Aorta (tissue), 5 donors: ENCODE data around the gene PDXP. TPM values are rescaled to one million over a fixed set of nuclear protein-coding genes. Genes with fewer than 3 reads are reported as not detected.
"Not testable (repeated sequence)": the region's sequence is repeated elsewhere in the genome, so short reads cannot be mapped to it uniquely, and the experiment has no call there.

Source experiments
- ATAC-seq: fragments of 200-7000 bp; cut with Tn5 transposase; one replicate; pipeline ENCODE4 v1.9.1; 2022; ENCODE audit warnings: moderate library complexity; ENCODE audit not compliant: low FRiP score
- DNase-seq, 2 donors: peaks; one replicate each; pipeline ENCODE4 v3.0.0-alpha.2; 2020
- H3K27ac ChIP-seq, 2 donors: one replicate each; pipeline ENCODE4 v1.5.1; 2013; ENCODE audit warnings: low read length in 2 of 2, mild to moderate bottlenecking in 2 of 2, moderate library complexity in 2 of 2, control low read depth in 1 of 2, inconsistent platforms in 1 of 2, low read depth in 1 of 2
- H3K27me3 ChIP-seq, 2 donors: one replicate each; pipeline ENCODE4 v1.6.1; 2013; ENCODE audit warnings: control low read depth in 1 of 2, low read length in 1 of 2, mild to moderate bottlenecking in 1 of 2, moderate library complexity in 1 of 2; ENCODE audit not compliant: insufficient read depth in 2 of 2, control insufficient read depth in 1 of 2
- H3K36me3 ChIP-seq, 2 donors: one replicate each; pipeline ENCODE4 v1.6.1; 2013; ENCODE audit warnings: control low read depth in 1 of 2, low read length in 1 of 2, mild to moderate bottlenecking in 1 of 2; ENCODE audit not compliant: insufficient read depth in 2 of 2, control insufficient read depth in 1 of 2
- H3K4me1 ChIP-seq, 2 donors: one replicate each; pipeline ENCODE4 v1.6.1; 2013; ENCODE audit warnings: low read length in 2 of 2, control low read depth in 1 of 2, mild to moderate bottlenecking in 1 of 2, moderate library complexity in 1 of 2; ENCODE audit not compliant: insufficient read depth in 2 of 2, control insufficient read depth in 1 of 2
- H3K4me3 ChIP-seq, 2 donors: one replicate each; pipeline ENCODE4 v1.5.1; 2013; ENCODE audit warnings: low read length in 2 of 2, control low read depth in 1 of 2, mild to moderate bottlenecking in 1 of 2
- H3K9me3 ChIP-seq: one replicate; pipeline ENCODE4 v1.6.1; 2013; ENCODE audit warnings: mild to moderate bottlenecking, low read length; ENCODE audit not compliant: control insufficient read depth
- WGBS, 2 donors: extraction: QIAGEN DNeasy Blood & Tissue Kit; methylation state at CpG; one replicate each; pipeline ENCODE4 v1.1.7; 2013; 5-methylcytosine and 5-hydroxymethylcytosine counted together
- intact Hi-C, 2 donors: fragments of 100-400 bp; cut with DNase I; formaldehyde crosslinking; loops; one replicate each; pipeline versions ENCODE4 v1.14.2 to v1.15.0; 2022
- polyA plus RNA-seq, 2 donors: library from polyadenylated mRNA; stranded (reverse); fragments of 200-250 nt; gene quantifications; one replicate each; pipeline ENCODE4 v1.2.3, GENCODE V29; 2013
- total RNA-seq, 2 donors: library from RNA; stranded (reverse); fragmentation: NEBNext Ultra II Directional; extraction: Animal tissue kit (Norgen Biotek cat#: 25700); gene quantifications; one replicate each; pipeline ENCODE4 v1.2.1, GENCODE V29; 2021
- donor health status: healthy with polysubstance abuse.
- donor health status: Bipolar disorder and iron deficiency.
- donor health status: DM: no; HTN: no; CAD: no.
- donor health status: DM: no; HTN: no; CAD: no.
- donor health status: DM: yes; HTN: yes; CAD: no.

PDXP gene
- total and polyA plus RNA-seq, 4 donors: 4.0 to 16.2 (median 5.1) TPM

- H3K9me3 ChIP-seq: no peaks in the 10 kb centered on the region
- WGBS, 2 donors: 87 to 89% methylated on average over 15 of the region's 15 CpGs
- H3K27me3 ChIP-seq: no peaks in the 10 kb centered on the region
- no peaks in the 10 kb centered on the region for H3K36me3 ChIP-seq
- ATAC-seq (no peak), DNase-seq (no peak)
- H3K4me1 ChIP-seq: no peaks in the 10 kb centered on the region
- intact Hi-C loops: no loop called here
- H3K27ac ChIP-seq: no peak overlapping the region
- no peak overlapping the region for H3K4me3 ChIP-seq
Observed at GRCh38 chr22:37692627-37693285, 34.2 kb downstream of the PDXP start.

- H3K9me3 ChIP-seq, intact Hi-C loops, H3K27ac ChIP-seq, ATAC-seq, H3K27me3 ChIP-seq, H3K36me3 ChIP-seq, H3K4me3 ChIP-seq, H3K4me1 ChIP-seq, DNase-seq: not testable (repeated sequence)
- WGBS, 2 donors: 53 to 66% methylated on average over 7 of the region's 7 CpGs
Observed at GRCh38 chr22:37694131-37694530, 35.6 kb downstream of the PDXP start.

- H3K9me3 ChIP-seq, H3K4me3 ChIP-seq, H3K27me3 ChIP-seq, H3K36me3 ChIP-seq, DNase-seq, H3K27ac ChIP-seq, H3K4me1 ChIP-seq, ATAC-seq, intact Hi-C loops: not testable (repeated sequence)
- WGBS, 2 donors: 13 to 16% methylated on average over 13 of the region's 13 CpGs
Observed at GRCh38 chr22:37696260-37696656, 37.7 kb downstream of the PDXP start.

GRCh38 chr22:37696657-37697537 is 38.4 kb downstream of the PDXP start, which contains the start of gene TRIOBP:
Gene TRIOBP, plus strand, starts transcription at chr22:37697048. Its CDS starts 4,318 bp downstream, at chr22:37701366.
- H3K27ac ChIP-seq: peak within 1 kb of the TSS in 1 of 2 donors; percentile 13
- H3K4me3 ChIP-seq: no peak within 1 kb of the TSS
- WGBS, 2 donors: 13 to 14% methylated on average over 39 of the region's 39 CpGs
- H3K4me1 ChIP-seq: no peaks in the 10 kb centered on the region
- H3K27me3 ChIP-seq: no peaks in the 10 kb centered on the region
- no peaks in the 10 kb centered on the region for H3K36me3 ChIP-seq
- peak; percentile 98 for DNase-seq
- intact Hi-C loops: no loop called here
- ATAC-seq: peak; percentile 95
- H3K9me3 ChIP-seq: no peaks in the 10 kb centered on the region

GRCh38 chr22:37697538-37697835 is 39.0 kb downstream of the PDXP start:
- intact Hi-C loops: no loop called here
- Histone ChIP-seq H3K27ac (peak overlapping the region in 1 of 2 donors; percentile 13), H3K36me3 (no peaks in the 10 kb centered on the region), H3K4me1 (no peaks in the 10 kb centered on the region), H3K4me3 (no peak overlapping the region), H3K9me3 (no peaks in the 10 kb centered on the region), H3K27me3 (no peaks in the 10 kb centered on the region)
- DNase-seq: no peak
- peak; percentile 22 for ATAC-seq
- 55 to 61% methylated on average over 3 of the region's 3 CpGs for WGBS, 2 donors

GRCh38 chr22:37701141-37701786 is 42.7 kb downstream of the PDXP start:
- intact Hi-C loops: no loop called here
- no peaks in the 10 kb centered on the region for H3K27me3 ChIP-seq
- 69 to 70% methylated on average over 8 of the region's 8 CpGs for WGBS, 2 donors
- no peak for ATAC-seq
- no peak for DNase-seq
- H3K4me1 ChIP-seq: no peaks in the 10 kb centered on the region
- no peak overlapping the region for H3K4me3 ChIP-seq
- H3K27ac ChIP-seq: no peak overlapping the region
- no peaks in the 10 kb centered on the region for H3K36me3 ChIP-seq
- no peaks in the 10 kb centered on the region for H3K9me3 ChIP-seq

GRCh38 chr22:37703906-37704305 is 45.4 kb downstream of the PDXP start:
- H3K36me3 ChIP-seq: no peaks in the 10 kb centered on the region
- no peak for ATAC-seq
- no peak overlapping the region for H3K4me3 ChIP-seq
- no peaks in the 10 kb centered on the region for H3K9me3 ChIP-seq
- H3K27me3 ChIP-seq: no peaks in the 10 kb centered on the region
- no peak for DNase-seq
- H3K4me1 ChIP-seq: no peaks in the 10 kb centered on the region
- WGBS, 2 donors: 81% methylated on average over 7 of the region's 7 CpGs
- intact Hi-C loops: no loop called here
- no peak overlapping the region for H3K27ac ChIP-seq

GRCh38 chr22:37704645-37705044 is 46.1 kb downstream of the PDXP start:
- intact Hi-C loops: no loop called here
- no peaks in the 10 kb centered on the region for H3K9me3 ChIP-seq
- ATAC-seq: no peak

More at GRCh38 chr22:37704645-37705044, 46.1 kb downstream of the PDXP start:
- Histone ChIP-seq H3K4me1 (no peaks in the 10 kb centered on the region), H3K27me3 (no peaks in the 10 kb centered on the region), H3K4me3 (no peak overlapping the region), H3K27ac (no peak overlapping the region), H3K36me3 (no peaks in the 10 kb centered on the region)
- DNase-seq: no peak
- WGBS, 2 donors: 85 to 97% methylated on average over 3 of the region's 3 CpGs
